ENCODE measurements around the gene PPOX.

Gene PPOX

GRCh38 chr1:161198897-161199431, 32.7 kb downstream of the PPOX start, which contains the start of gene ADAMTS4:
Gene ADAMTS4 (minus strand): TSS chr1:161199054. CDS start chr1:161198627, 427 bp downstream.
- no peak for DNase-seq

GRCh38 chr1:161199506-161200139, 33.4 kb downstream of the PPOX start:
- no peak for DNase-seq

- DNase-seq, result no peak
These were observed 34.3 kb downstream of the PPOX start for GRCh38 chr1:161200421-161200991.

- DNase-seq, result no peak
These were observed 35.0 kb downstream of the PPOX start for GRCh38 chr1:161200992-161201835.

GRCh38 chr1:161201836-161202712, 35.8 kb downstream of the PPOX start, which contains the start of gene NDUFS2:
Gene NDUFS2 (plus strand): TSS chr1:161202367. CDS start chr1:161202386, 19 bp downstream.
- DNase-seq, result peak; percentile 96

GRCh38 chr1:161206411-161207140, 40.4 kb downstream of the PPOX start:
- no peak for DNase-seq

- DNase-seq, result no peak
These were observed 40.9 kb downstream of the PPOX start for GRCh38 chr1:161207173-161207572.

GRCh38 chr1:161209790-161210409, 43.7 kb downstream of the PPOX start:
- DNase-seq, result peak; percentile 72

GRCh38 chr1:161214369-161214768, 48.1 kb downstream of the PPOX start:
- no peak for DNase-seq

- DNase-seq, result no peak
These were observed 48.9 kb downstream of the PPOX start, which contains the start of gene FCER1G for GRCh38 chr1:161215076-161215475. Gene FCER1G (plus strand): TSS chr1:161215295. CDS start chr1:161215322, 27 bp downstream.

- no peak for DNase-seq
These were observed 50.9 kb downstream of the PPOX start for GRCh38 chr1:161216945-161217712.

- DNase-seq, result no peak
These were observed 51.6 kb downstream of the PPOX start for GRCh38 chr1:161217831-161218230.

GRCh38 chr1:161218301-161219077, 52.3 kb downstream of the PPOX start:
- no peak for DNase-seq

GRCh38 chr1:161219078-161219892, 53.1 kb downstream of the PPOX start:
- DNase-seq, result no peak

- no peak for DNase-seq
These were observed 53.8 kb downstream of the PPOX start for GRCh38 chr1:161220002-161220401.

Measured in NCI-H510A treated with DMSO at 0.1 percent for 48 hours (cell line).